22Rv1 (cell line): ENCODE results near the gene MCU.

Experiments used
- CTCF ChIP-seq: fragments of 450-650 bp; IDR thresholded peaks from 2 replicates; pipeline ENCODE4 v1.5.1; 2017; ENCODE audit warnings: mild to moderate bottlenecking
- ZFX ChIP-seq: fragments of 450-650 bp; IDR thresholded peaks from 2 replicates; pipeline ENCODE4 v1.6.1; 2017; ENCODE audit warnings: antibody characterized with exemption, borderline replicate concordance

GRCh38 chr10:72719941-72720592, 28.1 kb downstream of the MCU start:
- TF ChIP-seq CTCF (no peak), ZFX (no peak)
